Stimulated activated CD4-positive, alpha-beta T cell treated with anti-CD3 and anti-CD28 coated beads, Interleukin-12 subunit alpha, Interleukin-12 subunit beta, amount 100 ng/mL, for 24 hours (primary cell): ENCODE data around the gene C12orf43.

ENCODE experiments used
- DNase-seq, 2 experiments: peaks; one replicate each; pipeline ENCODE4 v3.0.0-alpha.2; 2020; ENCODE audit warnings: low read depth in 2 of 2

The C12orf43 gene

GRCh38 chr12:120999191-121000120 lies 16.8 kb downstream of the C12orf43 start:
- DNase-seq: no peak

DNA sequence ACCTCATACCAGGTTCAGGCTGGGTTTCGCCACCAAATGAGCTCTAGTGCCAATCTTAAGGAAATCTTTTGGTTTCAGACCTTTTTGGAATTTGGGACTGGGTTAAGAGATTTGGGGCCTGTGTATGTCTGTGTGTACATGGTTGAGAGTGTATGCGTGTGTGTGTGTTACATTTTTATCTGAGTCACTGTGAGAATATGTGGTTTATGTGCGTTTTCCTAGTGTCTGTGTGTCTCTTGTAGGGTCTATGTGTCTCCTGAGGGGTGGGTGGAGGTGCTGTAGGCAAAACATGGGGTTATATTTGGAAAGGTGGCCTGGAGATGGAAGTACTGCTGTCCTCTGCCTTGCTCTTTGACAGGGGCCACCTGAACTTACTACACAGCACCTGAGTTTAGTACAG lies 17.9 kb downstream of the C12orf43 start:
- DNase-seq: no peak

DNA sequence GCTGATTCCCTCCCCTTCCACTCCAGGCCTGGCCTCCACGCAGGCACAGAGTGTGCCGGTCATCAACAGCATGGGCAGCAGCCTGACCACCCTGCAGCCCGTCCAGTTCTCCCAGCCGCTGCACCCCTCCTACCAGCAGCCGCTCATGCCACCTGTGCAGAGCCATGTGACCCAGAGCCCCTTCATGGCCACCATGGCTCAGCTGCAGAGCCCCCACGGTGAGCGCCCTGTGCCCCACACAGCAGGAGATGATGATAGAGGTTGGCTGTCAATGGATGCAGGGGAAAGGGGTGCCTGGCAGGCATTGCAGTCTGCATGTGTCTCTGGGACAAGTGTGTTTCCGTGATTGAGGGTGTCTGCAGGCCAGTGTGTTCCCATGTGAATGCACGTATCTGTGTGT lies 18.8 kb downstream of the C12orf43 start:
- no peak for DNase-seq

- DNase-seq: no peak
Measured at GRCh38 chr12:120996133-120996746, 20.0 kb downstream of the C12orf43 start.

GRCh38 chr12:120994589-120995337 lies 21.5 kb downstream of the C12orf43 start:
- no peak for DNase-seq

DNA sequence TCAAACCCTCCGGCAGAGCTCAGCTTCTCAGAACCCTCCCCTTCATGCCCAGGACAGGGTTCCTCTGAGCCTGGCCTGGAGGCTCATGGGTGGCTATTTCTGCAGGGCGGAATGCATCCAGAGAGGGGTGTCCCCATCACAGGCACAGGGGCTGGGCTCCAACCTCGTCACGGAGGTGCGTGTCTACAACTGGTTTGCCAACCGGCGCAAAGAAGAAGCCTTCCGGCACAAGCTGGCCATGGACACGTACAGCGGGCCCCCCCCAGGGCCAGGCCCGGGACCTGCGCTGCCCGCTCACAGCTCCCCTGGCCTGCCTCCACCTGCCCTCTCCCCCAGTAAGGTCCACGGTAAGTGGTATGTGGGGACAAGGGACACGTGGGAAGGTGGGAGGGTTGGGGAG lies 22.2 kb downstream of the C12orf43 start:
- no peak for DNase-seq

DNA sequence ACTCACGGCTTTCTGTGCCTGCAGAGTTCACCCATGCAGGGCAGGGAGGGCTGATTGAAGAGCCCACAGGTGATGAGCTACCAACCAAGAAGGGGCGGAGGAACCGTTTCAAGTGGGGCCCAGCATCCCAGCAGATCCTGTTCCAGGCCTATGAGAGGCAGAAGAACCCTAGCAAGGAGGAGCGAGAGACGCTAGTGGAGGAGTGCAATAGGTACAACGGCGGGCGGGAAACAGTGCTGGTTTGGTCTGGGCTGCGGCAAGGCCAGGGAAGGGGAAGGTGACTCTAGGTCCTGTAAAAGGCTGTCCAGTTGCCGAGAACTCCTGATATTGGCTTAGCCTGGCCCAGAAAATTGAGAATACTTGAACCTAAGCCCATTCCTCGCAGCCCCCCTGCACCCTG lies 22.8 kb downstream of the C12orf43 start:
- DNase-seq: no peak

DNA sequence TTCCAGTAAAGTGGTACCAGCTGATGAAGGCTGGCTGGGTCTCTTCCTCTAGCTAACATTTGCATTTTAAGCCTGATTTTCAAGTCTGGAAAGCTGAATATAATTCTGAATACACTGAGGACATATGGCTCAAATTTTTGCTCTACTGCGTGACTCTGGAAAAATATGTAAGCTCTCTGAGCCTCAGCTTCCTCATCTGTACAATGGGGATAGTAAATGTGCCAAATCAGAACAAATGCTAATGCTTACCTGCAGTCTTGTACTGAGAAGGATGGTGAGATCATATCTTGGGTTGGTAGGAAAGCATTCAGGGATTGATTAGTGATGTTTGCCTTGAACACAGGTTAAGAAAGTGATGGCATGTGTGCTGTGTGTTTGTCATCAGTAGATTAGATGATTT lies 23.3 kb downstream of the C12orf43 start:
- DNase-seq: no peak

DNA sequence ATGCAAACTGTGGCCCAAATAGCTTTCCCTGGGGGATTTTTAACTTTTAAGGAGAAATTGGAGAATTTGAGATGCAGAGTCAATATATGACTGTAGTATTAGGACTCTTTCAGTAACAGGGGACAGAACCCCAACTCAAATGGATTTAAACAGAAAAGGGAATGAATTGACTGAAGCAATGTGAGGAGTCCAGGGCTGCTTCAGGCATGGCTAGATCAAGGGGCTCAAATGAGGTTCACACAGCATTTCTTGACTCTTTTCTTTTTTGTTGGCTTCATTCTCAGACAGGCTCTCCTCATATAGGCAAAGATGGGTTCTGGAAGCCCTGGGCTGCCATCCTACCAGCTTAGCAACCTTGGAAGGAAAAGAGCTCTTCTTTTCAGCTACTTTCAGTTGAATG lies 24.3 kb downstream of the C12orf43 start:
- no peak for DNase-seq

- no peak for DNase-seq
Measured at GRCh38 chr12:120990487-120991055, 25.7 kb downstream of the C12orf43 start.

DNA sequence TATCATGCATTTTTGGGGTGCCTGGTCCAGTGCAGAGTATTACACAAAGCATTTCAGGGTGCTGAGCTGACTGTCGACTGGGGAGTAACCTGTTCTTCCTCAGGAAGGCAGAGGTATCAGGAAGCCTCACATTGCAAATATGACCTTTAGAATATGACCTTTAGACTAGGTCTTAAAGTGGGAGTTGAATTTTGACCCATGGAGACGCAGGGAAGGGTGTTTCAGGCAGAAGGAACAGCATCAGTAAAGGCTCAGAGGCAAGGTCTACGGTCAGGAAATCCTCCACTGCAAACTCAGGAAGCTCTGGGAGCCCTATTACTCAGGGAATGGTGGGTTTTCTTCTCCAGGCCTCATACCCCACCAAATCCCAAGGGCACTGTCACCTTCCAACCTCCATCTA lies 26.6 kb downstream of the C12orf43 start:
- DNase-seq: no peak

- DNase-seq: no peak
Measured at GRCh38 chr12:120988658-120989057, 27.6 kb downstream of the C12orf43 start.

DNA sequence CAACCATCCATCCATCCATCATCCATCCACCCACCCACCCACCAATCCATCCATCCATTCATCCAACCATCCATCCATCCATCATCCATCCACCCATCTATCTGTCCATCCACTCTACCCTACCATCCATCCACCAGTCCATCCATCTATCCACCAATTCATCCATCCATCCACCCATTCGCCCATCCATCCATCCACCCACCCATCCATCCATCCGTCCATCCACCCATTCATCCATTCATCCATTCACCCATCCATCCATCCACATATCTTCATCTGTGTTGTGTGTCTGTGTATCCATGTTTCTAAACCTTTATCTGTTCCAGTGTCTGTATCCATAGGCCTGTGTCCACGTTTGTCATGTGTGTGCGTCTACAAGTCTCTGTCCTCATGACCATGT lies 28.1 kb downstream of the C12orf43 start:
- no peak for DNase-seq

GRCh38 chr12:120984351-120984898 lies 31.9 kb downstream of the C12orf43 start:
- no peak for DNase-seq

DNA sequence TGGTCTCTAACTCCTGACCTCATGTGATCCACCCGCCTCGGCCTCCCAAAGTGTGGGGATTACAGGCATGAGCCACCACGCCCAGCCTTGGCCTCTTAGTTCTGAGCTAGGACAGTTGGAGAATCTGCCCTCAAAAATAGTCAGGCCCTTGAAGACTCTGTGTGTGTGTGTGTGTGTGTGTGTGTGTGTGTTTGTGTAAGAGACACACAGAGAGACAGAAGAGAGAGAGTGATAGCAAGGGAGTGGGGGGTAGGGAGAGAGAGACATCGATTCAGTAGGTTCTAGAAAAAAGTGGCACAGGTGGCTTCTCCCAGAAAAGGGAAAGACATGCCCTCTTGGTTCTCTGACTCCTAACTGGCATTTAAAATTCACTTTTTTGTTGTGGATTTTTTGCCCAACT lies 32.5 kb downstream of the C12orf43 start:
- no peak for DNase-seq

GRCh38 chr12:120982659-120983058 lies 33.6 kb downstream of the C12orf43 start:
- DNase-seq: no peak

DNA sequence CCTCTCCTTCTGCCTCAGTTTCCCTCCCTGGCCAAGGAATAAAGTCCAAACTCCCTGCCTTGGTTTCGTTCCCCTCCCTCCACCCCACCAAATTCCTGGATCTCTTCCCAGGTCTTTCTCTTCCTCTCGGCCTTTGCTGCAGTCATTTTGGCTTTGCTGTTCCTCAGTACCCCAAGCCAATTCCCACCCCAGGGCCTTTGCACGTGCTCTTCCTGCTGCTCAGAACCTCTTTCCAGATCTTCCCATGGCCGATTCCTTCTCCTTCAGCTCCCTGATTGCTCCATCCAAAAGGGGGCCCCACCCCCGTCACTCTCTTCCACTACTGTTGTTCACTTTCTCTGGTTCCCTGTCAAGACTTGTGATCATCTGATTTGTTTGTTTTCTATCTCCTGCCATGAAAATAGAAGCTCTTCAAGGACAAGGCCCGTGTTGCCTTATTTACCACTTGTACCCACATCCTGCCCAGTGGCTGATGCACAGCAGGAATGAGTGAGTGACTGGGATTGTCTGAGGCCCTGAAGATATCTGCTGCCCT lies 34.8 kb downstream of the C12orf43 start:
- DNase-seq: no peak

- DNase-seq: no peak
Measured at GRCh38 chr12:120980800-120981368, 35.4 kb downstream of the C12orf43 start.

- DNase-seq: no peak
Measured at GRCh38 chr12:120979862-120980696, 36.2 kb downstream of the C12orf43 start.

- DNase-seq: no peak
Measured at GRCh38 chr12:120979220-120979861, 36.9 kb downstream of the C12orf43 start.
